Germinal center (tissue), 1 donor: ENCODE measurements around the gene TMEM185A.
"Not testable (repeated sequence)": the region's sequence is repeated elsewhere in the genome, so short reads cannot be mapped to it uniquely, and the experiment has no call there.

ENCODE experiments used
- DNase-seq: peaks from one replicate; pipeline ENCODE4 v3.0.0; 2012; ENCODE audit warnings: mixed read lengths, low spot score

Gene TMEM185A

GRCh38 chrX:149551245-149551938 lies 80.2 kb downstream of the TMEM185A start:
- DNase-seq = not testable (repeated sequence)

- DNase-seq = not testable (repeated sequence)
Measured at GRCh38 chrX:149550454-149550853, 81.1 kb downstream of the TMEM185A start.

- DNase-seq = not testable (repeated sequence)
Measured at GRCh38 chrX:149549701-149550100, 81.9 kb downstream of the TMEM185A start, which contains the start of gene HSFX3. Gene HSFX3, minus strand, starts transcription at chrX:149549924. Its CDS starts 72 bp downstream, at chrX:149549852.

GRCh38 chrX:149547782-149548181 lies 83.8 kb downstream of the TMEM185A start:
- DNase-seq = not testable (repeated sequence)

- DNase-seq = not testable (repeated sequence)
Measured at GRCh38 chrX:149546962-149547361, 84.6 kb downstream of the TMEM185A start.
